COR-L47 (cell line): Measurements from ENCODE around the gene MRPL11.
"Not testable (repeated sequence)": the region's sequence is repeated elsewhere in the genome, so short reads cannot be mapped to it uniquely, and the experiment has no call there.

Experiments used
- DNase-seq: peaks from one replicate; lab custom pipeline; 2025; lab: John Stamatoyannopoulos, UW

The MRPL11 gene

GRCh38 chr11:66467034-66467659, 28.5 kb upstream of the MRPL11 start:
- no peak for DNase-seq

DNA sequence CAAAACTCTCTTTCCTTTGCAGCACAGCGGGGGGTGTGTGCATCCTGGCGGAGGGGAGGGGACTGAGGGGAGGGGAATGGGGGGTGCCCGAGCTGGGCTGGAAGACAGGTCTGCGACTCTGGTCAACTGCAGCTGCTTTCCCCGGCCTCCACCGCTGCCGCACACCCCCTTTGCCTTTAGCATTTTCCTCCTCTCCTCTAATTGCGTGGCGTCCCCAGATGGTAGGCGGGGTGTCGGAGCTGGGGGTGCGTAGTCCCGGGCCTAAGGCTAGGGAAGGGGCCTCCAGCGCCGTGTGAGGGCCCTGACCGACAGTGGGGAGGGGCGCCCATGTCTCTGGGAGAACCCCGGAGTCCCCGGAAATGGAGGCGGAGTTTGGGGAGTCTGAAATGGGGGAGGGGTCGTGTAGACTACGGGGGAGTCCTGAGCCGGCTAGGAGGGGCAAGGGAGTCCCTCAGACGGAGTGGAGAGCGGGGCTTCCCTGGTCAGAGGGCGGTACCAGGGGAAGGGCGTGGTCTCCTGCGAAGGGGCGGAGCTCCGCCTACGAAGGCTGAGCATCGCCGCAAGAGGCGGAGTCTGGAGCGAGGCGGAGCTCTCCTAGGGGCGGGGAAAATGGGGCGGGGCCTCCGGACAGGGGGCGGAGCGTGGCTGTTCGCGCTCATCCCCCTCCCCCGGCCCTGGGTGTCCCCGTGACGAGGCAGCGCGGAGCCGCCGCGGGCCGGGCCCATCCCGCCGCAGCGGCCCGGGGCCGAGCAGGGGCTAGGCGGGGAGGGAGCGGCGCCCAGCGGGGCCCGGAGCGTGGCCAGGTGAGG, 27.8 kb upstream of the MRPL11 start, which contains the start of gene PELI3:
Gene PELI3 (plus strand): TSS at position 681 of the 809 bp plus-strand sequence. CDS start 1,224 bp downstream, outside the sequence.
- DNase-seq, result peak; percentile 82

DNA sequence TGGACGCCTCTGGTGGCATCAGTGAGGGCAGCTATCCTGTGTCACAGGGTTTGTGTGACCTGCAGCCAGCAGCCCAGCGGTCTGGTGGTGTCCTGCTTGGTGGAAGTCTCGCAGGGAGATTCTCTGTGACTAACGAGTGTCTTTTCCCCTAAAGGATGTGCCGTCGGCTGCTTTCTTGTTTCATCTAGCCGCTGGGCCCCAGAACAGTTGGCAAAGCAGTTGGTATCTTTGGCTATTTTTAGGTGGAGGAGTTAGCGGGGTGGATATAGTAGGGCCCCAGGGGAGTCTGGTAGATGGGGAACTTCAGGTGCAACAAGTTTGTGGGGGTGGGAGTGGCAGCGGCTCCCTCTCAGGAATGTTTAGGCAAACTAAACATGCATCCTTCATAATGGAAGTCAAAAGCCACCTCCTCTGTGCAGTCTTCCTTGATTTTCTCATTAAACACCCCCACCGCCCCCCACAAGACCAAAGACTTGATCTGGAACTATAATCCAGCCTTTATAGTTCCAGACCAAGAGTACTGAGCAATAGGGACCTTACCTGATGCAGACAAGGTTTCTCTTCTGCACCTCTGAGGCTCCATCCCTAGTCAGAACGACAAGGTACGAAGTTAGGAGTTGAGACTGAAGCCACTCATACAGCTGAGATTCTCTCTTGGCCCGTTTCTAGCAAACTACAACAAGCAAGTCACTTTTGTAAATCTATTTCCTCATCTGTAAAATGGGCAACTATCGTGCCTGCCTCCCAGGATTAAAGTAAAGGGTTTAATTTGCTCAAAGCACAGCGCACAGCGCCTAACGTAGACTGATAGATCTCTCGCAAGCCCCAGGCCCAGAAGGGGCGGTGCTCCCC, 27.0 kb upstream of the MRPL11 start:
- DNase-seq, result no peak

GRCh38 chr11:66464916-66465315, 26.3 kb upstream of the MRPL11 start:
- no peak for DNase-seq

DNA sequence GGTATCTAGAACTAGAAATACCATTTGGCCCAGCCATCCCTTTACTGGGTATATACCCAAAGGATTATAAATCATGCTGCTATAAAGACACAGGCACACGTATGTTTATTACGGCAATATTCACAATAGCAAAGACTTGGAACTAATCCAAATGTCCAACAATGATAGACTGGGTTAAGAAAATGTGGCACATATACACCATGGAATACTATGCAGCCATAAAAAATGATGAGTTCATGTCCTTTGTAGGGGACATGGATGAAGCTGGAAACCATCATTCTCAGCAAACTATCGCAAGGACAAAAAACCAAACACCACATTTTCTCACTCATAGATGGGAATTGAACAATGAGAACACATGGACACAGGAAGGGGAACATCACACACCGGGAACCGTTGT, 25.5 kb upstream of the MRPL11 start:
- not testable (repeated sequence) for DNase-seq

- DNase-seq, result no peak
Observed at GRCh38 chr11:66462911-66463310, 24.3 kb upstream of the MRPL11 start.

DNA sequence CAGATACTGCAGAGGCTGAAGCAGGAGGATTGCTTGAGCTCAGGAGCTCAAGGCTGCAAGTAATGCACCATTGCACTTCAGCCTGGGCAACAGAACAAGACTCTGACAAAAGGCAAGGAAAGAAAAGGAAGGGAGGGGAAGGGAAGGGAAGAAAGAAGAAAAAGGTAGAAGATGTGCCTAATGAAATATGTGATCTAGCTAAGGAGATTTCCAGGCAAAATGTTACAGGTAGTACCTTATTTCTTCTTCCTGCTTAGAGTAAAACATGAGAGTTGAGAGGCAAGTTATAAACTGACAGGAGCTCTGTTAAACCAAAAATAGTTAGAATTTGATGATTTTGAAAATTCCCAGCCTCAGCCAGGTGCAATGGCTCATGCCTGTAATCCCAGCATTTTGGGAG, 23.4 kb upstream of the MRPL11 start:
- no peak for DNase-seq

DNA sequence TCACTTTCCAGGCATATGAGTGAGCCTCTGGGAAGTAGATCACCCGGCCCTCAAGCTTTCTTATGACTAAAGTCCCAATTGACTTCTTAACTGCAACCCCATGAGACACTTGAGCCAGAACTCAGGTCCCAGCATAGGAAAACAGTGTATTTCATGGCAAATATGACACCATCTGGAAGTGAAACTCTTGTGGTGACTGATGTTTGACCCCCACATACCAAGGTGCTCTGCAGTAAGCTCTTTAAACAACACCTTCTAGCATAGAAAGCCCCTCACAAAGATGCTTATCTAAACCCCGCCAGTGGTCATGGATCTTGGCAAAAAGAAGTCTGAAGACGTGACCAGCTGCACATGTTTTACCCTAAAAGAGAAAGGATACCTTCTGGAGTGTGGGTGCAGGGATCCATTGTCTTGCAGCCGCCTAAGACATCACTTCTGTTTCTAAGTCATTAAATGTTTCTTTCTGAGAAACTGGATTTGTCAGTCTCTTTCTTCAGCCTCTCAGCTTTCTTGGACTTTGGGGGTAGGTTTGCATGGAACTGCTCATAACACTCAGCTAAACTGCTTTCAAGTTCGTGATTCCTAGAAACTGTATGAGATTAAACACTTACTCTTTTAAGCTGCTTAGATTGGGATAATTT, 20.6 kb upstream of the MRPL11 start:
- DNase-seq, result no peak

DNA sequence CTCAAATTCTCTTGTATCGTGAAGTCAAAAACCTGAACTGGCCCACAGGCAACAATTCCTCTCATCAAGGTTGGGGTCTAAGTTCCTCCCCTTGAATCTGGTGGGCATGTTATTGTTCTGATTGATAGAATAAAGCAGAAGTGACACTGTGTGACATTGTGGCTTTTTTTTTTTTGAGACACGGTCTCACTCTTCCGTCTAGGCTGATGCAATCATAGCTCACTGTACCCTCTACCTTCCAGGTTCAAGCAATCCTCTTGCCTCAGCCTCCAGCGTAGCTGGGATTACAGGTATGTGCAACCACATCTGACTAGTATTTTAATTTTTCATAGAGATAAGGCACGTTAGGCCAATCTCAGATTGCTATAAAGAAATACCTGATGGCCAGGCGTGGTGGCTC, 19.2 kb upstream of the MRPL11 start:
- DNase-seq, result no peak

- no peak for DNase-seq
Observed at GRCh38 chr11:66454828-66455227, 16.2 kb upstream of the MRPL11 start.

DNA sequence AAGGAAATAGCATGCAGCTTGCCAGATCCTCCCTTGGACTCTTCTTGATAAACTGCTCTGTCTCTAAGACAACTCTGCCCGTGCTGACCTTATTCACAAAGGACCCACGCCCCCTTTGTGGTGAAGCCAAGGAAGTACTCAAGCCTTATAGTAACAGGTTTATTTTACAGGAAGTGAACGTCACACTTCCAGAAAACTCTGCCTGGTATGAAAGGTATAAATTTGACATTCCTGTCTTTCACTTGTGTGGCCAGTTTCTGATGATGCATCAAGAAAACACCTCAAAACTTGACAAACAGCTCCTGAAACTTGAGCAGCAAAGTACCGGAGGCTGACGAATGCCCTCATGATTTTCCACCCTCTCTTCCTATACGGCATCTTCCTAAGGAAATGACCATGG, 15.6 kb upstream of the MRPL11 start:
- DNase-seq, result no peak

DNA sequence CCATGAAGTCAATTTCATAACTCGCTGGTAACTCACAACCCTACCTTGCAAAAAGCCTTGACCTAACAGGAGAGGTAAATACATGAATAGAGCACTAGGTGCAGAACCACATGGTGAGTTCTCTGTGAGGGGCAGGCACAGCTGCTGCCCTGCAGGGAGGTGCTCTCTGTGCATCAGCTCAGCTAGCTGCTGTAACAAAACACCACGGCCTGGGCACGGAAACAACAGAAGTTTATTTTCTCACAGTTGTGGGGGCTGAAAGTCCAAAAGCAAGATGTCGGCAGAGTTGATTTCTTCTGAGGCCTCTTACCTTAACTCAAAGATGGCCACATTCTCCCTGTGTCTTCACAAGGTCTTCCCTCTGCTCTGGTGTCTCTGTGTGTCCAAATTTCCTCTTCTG, 13.0 kb upstream of the MRPL11 start:
- DNase-seq, result no peak

DNA sequence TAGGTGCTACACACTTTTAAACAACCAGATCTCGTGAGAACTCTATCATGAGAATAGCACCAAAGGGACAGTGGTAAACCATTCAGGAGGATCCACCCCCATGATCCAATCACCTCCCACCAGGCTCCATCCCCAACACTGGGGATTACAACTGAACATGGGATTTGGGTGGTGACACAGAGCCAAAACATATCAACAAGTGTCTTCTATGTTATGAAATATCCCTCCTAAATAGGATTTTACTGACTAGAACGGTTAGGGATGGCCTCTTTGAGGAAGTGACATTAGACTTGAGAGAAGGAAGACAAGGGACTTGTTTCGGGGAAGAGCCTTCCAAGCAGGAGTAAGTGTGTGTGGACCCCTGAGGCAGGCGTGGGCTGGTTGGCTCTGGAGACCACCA, 11.9 kb upstream of the MRPL11 start:
- DNase-seq, result no peak

DNA sequence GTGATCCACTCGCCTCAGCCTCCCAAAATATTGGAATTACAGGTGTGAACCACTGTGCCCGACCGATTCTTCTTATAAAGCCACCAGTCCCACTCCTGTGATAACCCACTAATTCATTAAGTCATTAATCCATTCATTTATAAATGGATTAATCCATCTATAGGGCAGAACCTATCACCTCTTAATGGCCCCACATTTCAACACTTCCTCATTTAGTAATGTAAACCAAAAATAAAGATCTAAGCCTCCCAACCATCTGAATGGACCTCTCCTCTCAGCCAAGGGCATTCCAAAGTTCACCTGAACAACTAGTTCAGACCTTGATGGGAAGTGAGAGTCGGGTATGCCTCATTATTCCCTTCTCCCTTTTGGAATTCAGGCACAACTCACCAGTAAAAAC, 9.9 kb upstream of the MRPL11 start:
- no peak for DNase-seq

DNA sequence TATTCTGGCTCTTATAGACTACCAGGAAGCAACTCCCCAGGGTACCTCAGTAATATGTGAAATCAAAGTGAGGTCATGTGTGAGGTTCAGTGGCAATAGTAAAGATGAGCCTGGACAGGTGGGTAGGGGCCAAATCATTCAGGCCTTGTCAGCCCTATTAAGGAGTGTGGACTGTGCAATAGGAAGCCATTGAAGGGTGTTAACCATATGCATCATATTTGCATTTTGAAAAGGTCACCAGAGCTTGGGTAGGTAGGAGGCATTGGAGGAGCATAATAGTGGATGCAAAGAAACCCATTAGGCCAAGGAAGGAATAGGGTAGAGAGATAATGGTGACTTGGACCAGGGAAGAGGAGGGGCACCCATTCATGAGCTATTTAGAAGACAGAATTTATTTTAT, 8.4 kb upstream of the MRPL11 start:
- DNase-seq, result no peak

GRCh38 chr11:66443602-66444001, 5.0 kb upstream of the MRPL11 start:
- DNase-seq, result no peak

GRCh38 chr11:66440940-66441282, 2.3 kb upstream of the MRPL11 start:
- DNase-seq, result not testable (repeated sequence)

DNA sequence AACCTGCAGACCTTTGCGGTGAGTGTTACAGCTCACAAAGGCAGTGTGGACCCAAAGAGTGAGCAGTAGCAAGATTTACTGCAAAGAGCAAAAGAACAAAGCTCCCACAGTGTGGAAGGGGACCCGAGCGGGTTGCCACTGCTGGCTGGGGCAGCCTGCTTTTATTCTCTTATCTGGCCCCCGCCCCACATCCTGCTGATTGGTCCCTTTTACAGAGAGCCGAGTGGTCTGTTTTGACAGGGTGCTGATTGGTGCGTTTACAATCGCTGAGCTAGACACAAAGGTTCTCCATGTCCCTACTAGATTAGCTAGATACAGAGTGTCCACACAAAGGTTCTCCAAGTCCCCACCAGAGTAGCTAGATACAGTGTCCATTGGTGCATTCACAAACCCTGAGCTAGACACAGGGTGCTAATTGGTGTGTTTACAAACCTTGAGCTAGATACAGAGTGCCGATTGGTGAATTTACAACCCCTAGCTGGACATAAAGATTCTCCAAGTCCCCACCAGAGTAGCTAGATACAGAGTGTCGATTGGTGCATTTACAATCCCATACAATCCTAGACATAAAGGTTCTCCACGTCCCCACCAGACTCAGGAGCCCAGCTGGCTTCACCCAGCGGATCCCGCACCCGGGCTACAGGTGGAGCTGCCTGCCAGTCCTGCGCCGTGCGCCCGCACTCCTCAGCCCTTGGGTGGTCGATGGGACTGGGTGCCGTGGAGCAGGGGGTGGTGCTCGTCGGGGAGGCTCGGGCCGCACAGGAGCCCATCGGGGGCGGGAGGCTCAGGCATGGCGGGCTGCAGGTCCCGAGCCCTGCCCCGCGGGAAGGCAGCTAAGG, 1.7 kb upstream of the MRPL11 start:
- not testable (repeated sequence) for DNase-seq

DNA sequence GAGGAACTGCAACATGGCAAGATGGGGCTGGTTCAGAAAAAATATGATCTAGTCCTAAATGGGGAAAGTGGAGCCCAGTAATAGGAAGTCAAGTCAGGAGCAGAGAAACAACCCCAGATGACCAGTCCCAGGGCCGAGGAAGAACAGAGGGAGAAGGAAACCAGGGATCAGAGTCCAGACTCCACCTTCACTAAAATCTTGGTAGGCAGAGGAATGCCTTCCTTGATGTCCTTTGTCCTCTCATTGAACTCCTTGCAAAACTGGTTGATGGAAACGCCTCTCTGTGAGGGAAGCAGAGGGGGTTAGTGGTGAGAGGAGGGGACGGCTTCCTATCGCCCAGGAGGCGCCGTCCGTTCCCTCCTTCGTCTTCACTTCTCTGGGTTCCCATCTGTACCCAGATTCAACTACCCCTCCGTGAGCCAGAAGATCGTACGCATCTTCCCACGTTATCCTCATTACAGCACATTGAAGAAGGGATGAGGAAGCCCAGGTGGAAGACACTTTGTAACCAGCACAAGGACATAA, 607 bp downstream of the MRPL11 start:
- no peak for DNase-seq

- no peak for DNase-seq
Observed at GRCh38 chr11:66432597-66432996, 6.1 kb downstream of the MRPL11 start.

- DNase-seq, result not testable (repeated sequence)
Observed at GRCh38 chr11:66431871-66432329, 6.7 kb downstream of the MRPL11 start.
